Hippocampal formation (tissue), 2 donors: ENCODE measurements around the gene FARP1.

Experiments used
- DNase-seq, 2 donors: peaks; one replicate each; lab custom pipeline; 2025; lab: John Stamatoyannopoulos, UW

Gene FARP1

GRCh38 chr13:98310485-98311199, 167.7 kb downstream of the FARP1 start:
- no peak for DNase-seq

- DNase-seq, result no peak
Observed at GRCh38 chr13:98311200-98311548, 168.3 kb downstream of the FARP1 start.

GRCh38 chr13:98312606-98313005, 169.7 kb downstream of the FARP1 start:
- DNase-seq, result no peak

GRCh38 chr13:98313023-98313921, 170.4 kb downstream of the FARP1 start:
- no peak for DNase-seq

GRCh38 chr13:98313922-98314292, 171.0 kb downstream of the FARP1 start:
- DNase-seq, result no peak

GRCh38 chr13:98315466-98315865, 172.6 kb downstream of the FARP1 start:
- DNase-seq, result no peak

- DNase-seq, result no peak
Observed at GRCh38 chr13:98315902-98316301, 173.0 kb downstream of the FARP1 start.

- DNase-seq, result no peak
Observed at GRCh38 chr13:98317573-98318171, 174.8 kb downstream of the FARP1 start.

- no peak for DNase-seq
Observed at GRCh38 chr13:98318263-98318878, 175.5 kb downstream of the FARP1 start.

- DNase-seq, result no peak
Observed at GRCh38 chr13:98320561-98321105, 177.7 kb downstream of the FARP1 start.

- no peak for DNase-seq
Observed at GRCh38 chr13:98321395-98321794, 178.5 kb downstream of the FARP1 start.

GRCh38 chr13:98322091-98322718, 179.3 kb downstream of the FARP1 start:
- DNase-seq, result no peak

GRCh38 chr13:98324105-98324504, 181.2 kb downstream of the FARP1 start:
- DNase-seq, result no peak

GRCh38 chr13:98325724-98326123, 182.8 kb downstream of the FARP1 start:
- no peak for DNase-seq

GRCh38 chr13:98326291-98326690, 183.4 kb downstream of the FARP1 start:
- DNase-seq, result no peak

- DNase-seq, result no peak
Observed at GRCh38 chr13:98327371-98328270, 184.7 kb downstream of the FARP1 start.

- no peak for DNase-seq
Observed at GRCh38 chr13:98328511-98328910, 185.6 kb downstream of the FARP1 start.

GRCh38 chr13:98332222-98332621, 189.3 kb downstream of the FARP1 start:
- DNase-seq, result no peak

GRCh38 chr13:98332691-98333090, 189.8 kb downstream of the FARP1 start:
- DNase-seq, result no peak

- no peak for DNase-seq
Observed at GRCh38 chr13:98333486-98333885, 190.6 kb downstream of the FARP1 start.
